Epithelial cell of proximal tubule (primary cell): ENCODE measurements around the gene LRRC8E. TPM values are rescaled to one million over a fixed set of nuclear protein-coding genes. Genes with fewer than 3 reads are reported as not detected.

Experiments used
- DNase-seq: peaks from one replicate; pipeline ENCODE4 v3.0.0-alpha.2; 2011; ENCODE audit warnings: low read depth
- H3K4me3 ChIP-seq: 2 replicates; pipeline ENCODE4 v1.5.1; 2011; ENCODE audit warnings: low read depth, mild to moderate bottlenecking, low read length
- CTCF ChIP-seq: conservative IDR thresholded peaks from 2 replicates; pipeline ENCODE4 v1.5.1; 2012; ENCODE audit warnings: low read depth, mild to moderate bottlenecking, low read length
- total RNA-seq: library from RNA; depleted of rRNA; stranded (reverse); fragments of >200 nt; gene quantifications from 2 replicates; pipeline ENCODE4 v1.2.3, GENCODE V29; 2015

LRRC8E gene
- total RNA-seq: 11.9 and 18.9 TPM in 2 replicates

- TF ChIP-seq CTCF: no peak
- DNase-seq: no peak
- H3K4me3 ChIP-seq: peak within 1 kb of the TSS; percentile 84
Measured at GRCh38 chr19:7888145-7888825, at the start of gene LRRC8E. LRRC8E (plus strand) TSS chr19:7888510; CDS start chr19:7895604, 7,094 bp downstream.

GRCh38 chr19:7839476-7839875 is 48.8 kb upstream of the LRRC8E start:
- no peak overlapping the region for H3K4me3 ChIP-seq
- TF ChIP-seq CTCF: no peak
- DNase-seq: no peak

- H3K4me3 ChIP-seq: no peak overlapping the region
- no peak for DNase-seq
- TF ChIP-seq CTCF: no peak
Measured at GRCh38 chr19:7840629-7841028, 47.7 kb upstream of the LRRC8E start.

GRCh38 chr19:7841751-7842660 is 46.3 kb upstream of the LRRC8E start:
- H3K4me3 ChIP-seq: no peak overlapping the region

GRCh38 chr19:7842661-7843294 is 45.5 kb upstream of the LRRC8E start:
- TF ChIP-seq CTCF: no peak
- no peak for DNase-seq
- no peak overlapping the region for H3K4me3 ChIP-seq

More at GRCh38 chr19:7841751-7842660, 46.3 kb upstream of the LRRC8E start:
- no peak for DNase-seq
- TF ChIP-seq CTCF: no peak

- DNase-seq: no peak
- no peak overlapping the region for H3K4me3 ChIP-seq
- no peak for TF ChIP-seq CTCF
Measured at GRCh38 chr19:7843521-7843920, 44.8 kb upstream of the LRRC8E start.
